Activated T-helper 1 cell treated with anti-CD3 and anti-CD28 coated beads, Interleukin-2, amount 50 U/mL, for 16 hours (primary cell): ENCODE measurements around the gene SKI.

Experiments used
- DNase-seq, 2 donors: peaks; one replicate each; pipeline ENCODE4 v3.0.0-alpha.2; 2020; ENCODE audit warnings: low read depth in 1 of 2, low spot score in 1 of 2

The SKI gene

DNA sequence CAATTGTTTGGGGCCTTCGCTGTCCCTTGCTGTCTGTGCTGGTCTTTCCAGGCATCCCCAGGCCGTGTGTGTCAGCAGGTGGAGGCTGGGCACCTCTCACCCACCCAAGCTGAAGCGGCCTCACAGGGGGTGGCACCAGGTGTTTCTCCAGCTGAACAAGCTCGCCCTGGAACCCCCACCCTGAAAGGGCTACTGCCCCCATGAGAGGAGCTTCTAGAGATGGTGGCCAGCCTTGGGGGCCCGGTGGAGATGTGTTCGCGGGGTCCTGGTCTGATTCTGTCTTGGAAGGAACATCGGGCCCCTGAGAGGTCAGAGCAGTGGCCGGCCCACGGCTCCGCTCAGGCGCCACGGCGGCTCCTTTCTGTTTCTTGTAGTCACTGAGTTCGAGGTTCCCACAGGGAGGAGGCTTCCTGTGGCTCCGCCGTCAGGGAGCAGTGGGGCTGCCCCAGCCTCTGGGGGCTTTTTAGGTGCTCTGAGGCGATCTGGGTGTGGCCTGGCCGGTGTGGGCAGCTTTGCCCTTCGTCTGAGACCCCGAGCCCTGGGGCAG lies 46.9 kb downstream of the SKI start:
- no peak for DNase-seq

DNA sequence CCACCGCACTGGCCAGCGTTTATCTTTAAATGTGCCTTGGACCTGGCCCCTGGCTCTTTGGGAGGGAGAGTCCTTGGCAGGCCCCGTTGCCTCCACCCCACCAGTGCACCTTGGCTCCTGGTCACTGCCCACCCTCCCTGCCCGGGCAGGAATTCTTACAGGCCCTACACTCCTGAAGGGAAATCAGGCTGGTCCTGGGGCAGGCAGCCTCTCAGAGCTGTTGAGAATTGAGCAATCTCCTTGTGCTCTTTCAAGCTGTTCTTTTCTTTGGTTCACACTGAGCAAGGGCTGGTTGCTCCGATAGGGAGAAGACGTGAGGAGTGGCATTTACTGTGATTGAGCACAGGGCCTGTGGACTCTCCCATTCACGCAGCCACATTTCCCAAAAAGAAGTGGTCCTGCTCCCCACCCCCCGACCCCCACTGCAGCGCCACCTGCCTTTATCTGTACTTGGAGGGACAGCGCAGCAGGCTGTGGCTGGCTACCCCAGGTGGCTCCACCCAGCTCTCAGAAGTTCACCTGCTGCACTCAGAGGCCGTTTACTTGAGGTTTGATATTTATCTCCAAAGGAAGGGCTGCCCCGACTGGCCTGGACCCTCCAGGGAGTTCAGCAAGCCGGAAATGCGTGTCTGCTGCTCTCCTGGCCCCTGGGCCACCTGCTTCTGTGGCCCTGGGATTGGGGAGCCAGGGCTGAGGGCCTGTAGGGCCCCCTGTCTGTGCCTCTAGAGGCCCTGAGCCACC lies 47.8 kb downstream of the SKI start:
- no peak for DNase-seq

DNA sequence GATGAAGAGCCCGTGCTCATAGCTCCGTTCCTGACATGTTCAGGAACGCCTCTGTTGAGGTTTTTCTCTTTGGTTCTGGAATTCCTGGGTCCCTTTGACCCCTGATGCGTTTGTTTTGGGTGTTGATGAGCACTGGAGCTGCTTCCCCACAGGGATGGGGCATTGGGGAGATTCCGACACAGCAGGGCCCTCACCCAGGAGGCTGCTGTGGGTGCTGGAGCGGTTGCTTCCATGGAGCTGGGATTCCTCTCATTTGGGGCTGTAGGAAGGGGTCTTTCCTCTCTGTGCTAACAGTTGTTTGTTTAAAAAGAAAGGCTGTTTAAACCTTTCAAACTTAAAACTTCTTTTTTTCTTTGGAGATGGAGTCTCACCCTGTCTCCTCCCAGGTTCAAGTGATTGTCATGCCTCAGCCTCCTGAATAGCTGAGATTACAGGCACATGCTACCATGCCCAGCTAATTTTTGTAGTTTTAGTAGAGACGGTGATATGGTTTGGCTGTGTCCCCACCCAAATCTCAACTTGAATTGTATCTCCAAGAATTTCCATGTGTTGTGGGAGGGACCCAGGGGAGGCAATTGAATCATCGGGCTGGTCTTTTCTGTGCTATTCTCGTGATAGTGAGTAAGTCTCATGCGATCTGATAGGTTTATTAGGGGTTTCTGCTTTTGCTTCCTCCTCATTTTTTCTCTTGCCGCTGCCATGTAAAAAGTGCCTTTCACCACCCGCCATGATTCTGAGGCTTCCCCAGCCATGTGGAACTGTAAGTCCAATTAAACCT lies 48.9 kb downstream of the SKI start:
- DNase-seq = no peak

DNA sequence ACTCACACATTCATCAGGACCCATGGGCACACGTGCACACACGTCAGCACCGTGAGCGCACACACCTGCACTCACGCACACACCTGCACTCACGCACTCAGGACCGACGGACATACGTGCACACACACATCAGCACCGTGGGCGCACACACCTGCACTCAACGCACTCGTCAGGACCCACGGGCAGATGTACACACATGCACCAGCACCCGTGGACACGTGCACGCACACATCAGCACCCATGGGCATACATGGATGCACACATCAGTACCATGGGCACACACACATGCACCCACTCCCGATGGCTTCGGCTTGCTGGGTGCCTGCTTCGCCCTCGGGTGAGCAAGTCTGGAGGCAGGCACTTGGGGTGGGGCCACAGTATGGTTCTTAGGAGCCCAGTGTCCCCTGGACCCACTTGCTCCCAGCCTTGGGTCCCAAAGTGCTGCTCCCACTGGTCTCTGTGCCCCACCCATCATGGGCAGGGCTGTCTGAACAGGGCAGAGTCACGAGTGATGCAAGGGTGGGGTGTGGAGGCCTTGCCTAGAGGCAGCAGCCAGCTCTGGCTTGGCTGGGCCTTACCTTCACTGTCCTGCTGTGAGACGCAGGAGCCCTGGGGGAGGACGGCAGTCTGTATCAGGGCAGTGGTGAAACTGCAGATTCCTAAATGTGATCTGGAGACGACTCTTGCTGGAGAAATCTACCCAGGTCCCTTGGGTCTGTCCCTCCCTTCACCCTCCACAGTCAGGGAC lies 49.8 kb downstream of the SKI start:
- DNase-seq = no peak

DNA sequence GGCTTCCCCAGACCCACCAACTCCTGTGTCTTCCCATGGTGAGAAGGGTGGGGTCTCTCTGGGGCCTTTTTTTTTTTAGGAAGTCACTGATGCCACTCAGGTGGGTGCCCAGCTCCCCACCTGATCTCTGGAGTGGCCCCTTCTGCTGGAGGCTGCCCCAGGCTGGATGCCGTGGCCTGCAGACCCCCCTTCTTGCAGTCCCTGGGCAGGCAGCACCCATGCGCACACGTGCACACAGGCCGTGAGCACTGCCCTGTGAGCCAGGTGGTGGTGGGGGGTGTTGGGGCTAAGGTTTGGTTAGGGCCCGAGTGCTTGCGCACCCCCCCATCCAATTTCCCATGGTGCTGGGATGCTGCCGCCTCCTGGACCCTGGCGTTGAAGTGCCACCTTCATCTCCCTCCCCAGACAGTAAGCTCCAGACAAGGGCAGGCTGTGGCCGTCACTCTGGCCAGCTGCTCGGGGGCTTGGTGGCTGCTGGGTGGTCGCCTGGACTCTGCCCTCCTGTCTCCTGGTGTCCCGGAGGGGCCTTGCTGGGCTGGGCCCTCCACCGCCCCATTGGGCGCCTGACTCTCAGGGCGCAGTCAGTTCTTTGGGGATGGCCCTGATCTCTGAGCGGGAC lies 50.6 kb downstream of the SKI start:
- DNase-seq = no peak

DNA sequence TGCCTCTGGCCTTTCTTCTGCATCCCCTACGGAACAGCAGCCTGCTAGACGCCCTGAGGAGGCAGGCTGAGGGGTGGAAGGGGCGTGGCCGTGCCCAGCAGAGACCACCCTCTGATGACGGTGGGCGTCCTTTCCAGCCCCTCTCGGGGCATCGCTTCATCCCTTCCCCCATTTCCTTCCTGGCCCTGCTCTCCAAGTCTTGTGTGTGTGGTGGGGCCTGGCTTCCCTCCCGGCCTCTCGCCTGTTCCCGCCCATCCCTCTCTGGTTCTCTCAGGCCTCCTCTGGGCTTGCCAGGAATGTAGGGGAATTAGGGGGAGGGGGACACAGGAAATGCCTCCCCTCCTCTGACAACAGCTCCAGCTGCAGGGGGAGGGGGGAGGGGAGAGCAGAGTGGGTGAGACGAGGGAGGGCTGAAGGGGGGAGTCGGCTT lies 51.1 kb downstream of the SKI start:
- DNase-seq = no peak

DNA sequence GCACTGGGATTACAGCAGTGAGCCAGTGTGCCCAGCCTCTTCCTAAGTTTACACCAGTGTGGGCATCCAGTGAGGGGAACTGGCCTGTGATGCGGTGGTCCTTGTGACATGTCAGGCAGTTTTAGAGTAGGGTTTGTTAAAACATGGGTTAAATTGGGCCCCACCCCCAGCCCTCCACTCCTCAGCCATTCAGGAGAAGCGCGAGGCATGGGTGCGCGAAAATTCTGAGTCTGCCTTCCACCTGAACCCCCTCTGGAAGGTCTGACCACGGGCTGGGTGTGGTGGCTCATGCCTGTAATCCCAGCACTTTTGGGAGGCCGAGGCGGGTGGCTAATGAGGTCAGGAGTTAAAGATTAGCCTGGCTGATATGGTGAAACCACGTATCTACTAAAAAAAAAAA lies 51.7 kb downstream of the SKI start:
- DNase-seq = no peak

DNA sequence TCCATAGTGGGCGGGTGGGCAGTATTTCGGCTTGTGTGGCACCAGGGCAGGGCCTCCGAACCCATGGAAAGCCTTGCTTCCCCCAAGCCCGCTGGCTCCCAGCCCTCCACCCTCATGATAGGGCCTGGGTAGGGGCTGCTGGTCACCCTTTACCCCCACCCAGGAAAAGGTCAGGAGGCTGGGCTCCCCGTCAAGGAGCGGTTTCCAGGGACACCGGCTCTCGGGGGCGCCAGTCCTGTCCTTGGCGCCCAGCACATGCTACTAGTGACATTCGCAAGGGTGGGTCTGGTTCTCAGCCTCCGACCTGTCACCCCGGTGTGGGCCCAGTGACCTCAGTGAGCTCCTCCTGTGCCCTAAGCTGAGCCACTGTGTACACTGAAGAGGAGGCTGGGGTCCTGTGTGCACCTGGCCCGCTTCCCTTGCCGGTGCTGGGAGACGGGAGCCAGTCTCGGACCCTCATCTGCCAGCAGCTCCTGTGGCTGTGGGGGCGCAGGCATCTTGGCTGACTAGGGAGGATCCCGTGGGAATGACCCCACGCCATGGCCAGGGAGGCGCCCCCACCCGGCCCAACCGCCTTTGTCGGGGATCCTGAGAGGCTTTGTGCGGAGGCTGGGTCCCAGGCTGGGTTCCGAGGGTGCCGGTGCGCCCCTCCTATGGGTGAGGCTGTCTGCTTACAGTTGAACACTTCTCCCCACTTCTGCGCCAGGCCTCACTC lies 54.6 kb downstream of the SKI start:
- no peak for DNase-seq

DNA sequence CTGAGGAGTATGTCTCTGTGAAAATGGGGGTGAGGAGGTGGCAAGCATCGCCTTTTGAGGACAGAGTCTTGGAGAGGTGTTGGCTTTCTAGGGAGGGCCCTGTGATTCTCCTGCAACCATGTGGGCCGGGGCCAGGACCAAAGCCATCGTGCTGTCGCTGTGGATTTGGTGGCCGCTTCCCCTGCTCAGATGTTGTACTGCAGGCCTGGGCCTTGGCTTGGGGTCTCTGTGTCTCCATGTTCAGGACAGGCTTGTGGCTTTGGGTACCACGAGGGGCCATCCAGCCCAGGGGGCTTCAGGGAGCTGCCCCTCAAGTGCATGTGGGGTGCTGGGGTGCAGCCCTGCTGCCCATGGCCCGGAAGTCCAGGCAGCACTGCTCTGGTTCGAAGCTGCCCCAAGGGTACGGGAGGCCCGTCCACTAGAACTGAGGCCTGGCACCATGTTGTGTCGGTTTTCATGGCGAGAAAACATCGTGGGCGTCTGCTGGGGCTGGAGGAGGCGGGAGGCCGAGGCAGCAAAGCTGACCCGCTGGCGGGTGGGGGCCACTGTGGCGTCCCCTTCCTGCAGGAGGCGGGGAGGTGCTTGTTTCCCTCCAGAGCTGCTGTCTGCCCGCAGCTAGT lies 55.4 kb downstream of the SKI start:
- no peak for DNase-seq

DNA sequence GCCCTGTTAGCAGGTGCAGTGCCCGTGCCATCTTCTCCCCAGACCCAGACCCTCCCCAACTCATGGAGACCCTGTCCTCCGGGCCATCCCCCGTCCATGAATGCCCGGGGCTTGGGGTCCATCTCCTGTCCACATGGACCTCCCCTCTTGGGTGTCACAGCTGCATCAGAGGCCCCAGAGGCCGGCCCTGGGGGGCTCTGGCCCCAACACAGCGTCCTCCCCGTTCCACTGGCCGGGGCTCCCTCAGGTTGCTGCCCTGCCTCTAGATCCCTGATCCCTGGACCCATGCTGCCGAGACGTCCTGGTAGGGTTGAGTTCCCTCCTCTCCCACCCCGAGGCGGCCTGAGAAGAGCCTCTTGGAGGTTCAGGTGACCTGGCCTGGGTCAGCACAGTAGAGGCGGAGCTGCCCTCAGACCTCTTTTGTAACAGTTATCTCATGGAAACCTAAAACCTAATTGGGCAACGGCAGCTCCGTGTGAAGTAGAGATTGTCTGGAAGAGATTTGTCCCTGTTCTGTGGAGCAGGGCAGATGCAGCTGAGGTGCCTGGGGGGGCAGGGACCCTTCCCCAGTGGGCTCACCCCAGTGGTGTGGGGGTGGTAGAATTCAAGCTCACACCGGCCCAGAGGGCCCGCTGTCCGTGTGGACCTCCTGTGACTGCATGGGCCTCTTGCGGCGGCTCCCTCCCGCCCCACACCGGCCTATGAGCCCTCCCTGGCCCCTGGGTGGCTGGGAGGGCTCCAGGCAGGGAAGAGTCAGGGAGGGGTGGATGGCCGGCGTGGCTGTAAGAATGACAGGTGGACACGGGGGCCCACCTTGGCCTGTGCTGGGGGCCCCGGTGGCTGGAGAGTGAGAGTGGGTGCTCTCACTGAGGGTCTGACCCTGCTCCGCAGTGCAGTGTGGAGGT lies 56.1 kb downstream of the SKI start:
- no peak for DNase-seq

DNA sequence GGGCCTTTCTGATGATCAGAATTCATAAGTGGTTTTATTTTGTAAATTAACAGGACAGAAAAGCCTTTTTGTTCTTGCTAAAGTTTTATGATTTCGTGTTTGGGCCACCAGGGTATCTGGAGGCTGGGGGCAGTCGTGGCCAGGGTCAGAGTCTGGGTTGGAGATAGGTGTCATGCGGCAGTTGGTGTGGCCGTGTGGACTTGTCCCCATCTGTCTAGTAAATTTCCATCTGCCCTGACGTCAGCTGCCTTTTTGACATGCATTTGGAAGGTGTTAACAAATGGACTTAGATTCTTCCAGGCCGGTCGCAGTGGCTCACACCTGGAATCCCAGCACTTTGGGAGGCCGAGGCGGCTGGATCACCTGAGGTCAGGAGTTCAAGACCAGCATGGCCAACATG lies 56.8 kb downstream of the SKI start:
- DNase-seq = no peak

DNA sequence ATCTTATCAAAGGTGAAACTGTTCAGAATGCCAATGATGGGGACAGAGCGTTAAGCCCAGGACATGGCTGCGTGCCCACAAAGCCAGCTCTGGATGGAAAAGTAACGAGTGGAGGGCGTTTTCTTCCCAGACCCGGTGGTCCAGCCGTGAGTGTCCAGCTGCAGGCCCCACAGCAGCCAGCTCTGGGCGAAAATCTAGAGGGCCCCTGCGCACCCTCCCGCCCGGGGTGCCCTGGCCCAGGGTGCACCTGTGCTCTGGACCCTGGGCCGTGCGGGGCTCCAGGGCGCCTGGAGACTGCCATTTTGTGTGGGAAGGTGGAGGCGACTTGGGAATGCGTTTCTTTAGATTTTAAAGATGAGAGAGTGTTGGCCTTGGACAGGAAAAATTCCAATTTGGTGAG lies 58.8 kb downstream of the SKI start:
- DNase-seq = no peak

DNA sequence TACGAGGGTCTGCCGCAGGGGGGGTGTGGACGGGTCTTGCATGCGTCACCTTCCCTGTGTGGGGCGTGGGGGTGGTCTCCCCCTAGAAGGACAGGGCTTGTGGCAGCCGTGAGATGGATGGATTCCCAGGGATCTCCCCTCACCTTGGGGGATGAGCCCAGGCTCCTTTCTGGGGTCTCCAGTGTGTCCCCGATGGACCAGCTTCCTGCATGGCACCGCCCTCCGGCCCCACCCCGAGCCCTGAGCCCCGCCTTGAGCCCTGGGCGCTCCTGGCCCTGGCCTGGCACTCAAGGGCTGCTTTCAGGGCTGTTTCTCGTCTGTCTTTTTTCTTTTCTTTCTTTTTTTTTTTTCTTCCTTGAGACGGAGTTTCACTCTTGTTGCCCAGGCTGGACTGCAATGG lies 59.5 kb downstream of the SKI start:
- no peak for DNase-seq

DNA sequence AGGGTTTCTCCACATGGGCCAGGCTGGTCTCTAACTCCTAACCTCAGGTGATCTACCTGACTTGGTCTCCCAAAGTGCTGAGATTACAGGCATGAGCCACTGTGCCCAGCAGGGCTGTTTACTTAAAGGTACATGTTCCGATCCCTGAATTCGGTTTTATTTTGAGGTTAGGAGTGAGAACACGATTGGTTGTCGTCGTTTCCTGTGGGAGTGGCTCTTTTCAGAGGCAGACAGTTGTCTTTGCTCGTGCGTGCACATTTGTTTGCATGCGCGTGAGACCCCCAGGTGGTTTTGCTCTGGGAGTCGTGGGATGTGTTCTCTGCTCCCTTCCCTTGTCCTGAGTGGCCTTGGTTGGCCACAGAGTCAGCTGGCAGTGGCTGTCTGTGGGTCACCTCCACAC lies 60.2 kb downstream of the SKI start:
- no peak for DNase-seq

DNA sequence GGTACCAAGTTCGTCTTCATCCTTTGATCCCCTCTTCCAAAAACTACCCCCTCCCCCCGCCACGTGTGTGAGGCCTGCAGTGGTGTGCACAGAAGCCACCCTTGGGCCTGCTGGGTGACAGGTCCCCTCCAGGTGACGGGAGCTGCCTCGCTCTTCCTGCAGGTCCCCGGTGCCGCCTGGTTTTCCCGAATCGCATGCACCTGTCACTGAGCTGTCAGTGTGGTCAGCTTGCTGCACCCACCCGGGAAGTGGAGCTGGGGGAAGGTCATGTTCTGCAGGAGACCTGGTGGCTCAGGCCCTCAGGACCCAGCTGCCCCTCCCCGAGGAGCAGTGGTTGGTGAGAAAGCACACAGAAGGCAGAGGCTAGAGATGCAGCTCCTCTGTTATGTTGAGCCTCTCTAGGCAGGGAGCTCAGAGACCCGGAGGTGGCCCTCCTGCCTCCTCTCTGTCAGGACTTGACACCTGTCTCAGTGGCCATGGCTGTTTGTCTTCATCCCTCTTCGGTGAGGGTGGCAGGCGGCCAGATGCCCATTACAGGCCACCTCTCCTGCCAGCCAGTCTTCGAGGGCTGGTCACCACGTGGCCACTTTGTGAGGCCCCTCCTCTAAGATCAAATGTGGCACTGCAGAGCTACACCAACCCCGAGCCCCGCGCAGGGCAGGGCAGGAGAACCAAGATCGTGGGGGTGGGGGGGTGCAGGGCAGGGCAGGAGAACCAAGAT lies 60.9 kb downstream of the SKI start:
- DNase-seq = no peak

DNA sequence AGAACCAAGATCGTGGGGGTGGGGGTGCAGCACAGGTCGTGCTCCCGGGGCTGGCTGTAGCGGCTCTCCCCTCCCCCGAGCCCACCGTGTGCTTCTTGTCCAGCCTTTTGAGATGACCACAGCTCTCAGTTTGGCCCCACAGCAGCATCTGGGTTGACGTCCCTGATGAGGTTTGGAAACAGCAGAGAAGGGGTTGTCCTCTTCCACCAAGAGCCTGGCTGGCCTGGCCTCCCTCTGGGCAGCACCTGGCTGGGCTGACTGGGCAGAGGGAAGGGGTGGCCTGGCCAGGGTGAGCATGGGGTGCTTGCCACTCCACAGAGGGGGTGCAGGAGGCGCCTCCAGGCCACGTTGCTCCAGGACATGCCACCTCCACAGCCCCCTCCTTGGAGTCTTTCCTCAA lies 61.5 kb downstream of the SKI start:
- no peak for DNase-seq

DNA sequence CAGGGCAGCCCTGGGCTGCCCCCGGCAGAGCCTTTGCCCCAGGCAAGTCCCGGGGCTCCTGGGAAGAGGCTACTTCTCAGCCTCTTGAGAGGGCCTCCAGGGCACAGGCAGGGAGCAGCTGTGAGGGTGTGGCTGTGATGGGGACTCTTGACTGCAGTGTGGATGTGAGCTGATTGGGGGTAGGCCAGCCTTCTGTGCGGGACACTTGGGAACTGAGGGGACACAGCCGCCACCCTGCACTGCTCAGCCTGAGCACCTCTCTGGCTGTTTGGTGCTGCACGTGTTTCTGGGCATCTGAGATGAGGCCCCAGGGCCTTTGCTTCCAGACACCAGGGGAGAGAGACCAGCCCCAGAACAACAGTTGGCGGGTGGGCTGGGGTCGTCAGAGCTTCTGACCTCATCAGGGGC lies 62.1 kb downstream of the SKI start:
- DNase-seq = no peak
